KMS-11 (cell line): Measurements from ENCODE around the gene SPINT1.

Experiments used
- H2AFZ ChIP-seq: fragments of 200-600 bp; sonication (generic); 2 replicates; pipeline ENCODE4 v1.6.1; 2016; ENCODE audit warnings: antibody characterized with exemption, mixed run types, low read depth
- H3K27ac ChIP-seq: fragments of 200-600 bp; sonication (generic); 2 replicates; pipeline ENCODE4 v1.6.1; 2016; ENCODE audit warnings: mild to moderate bottlenecking, mixed run types
- H3K27me3 ChIP-seq: fragments of 200-600 bp; sonication (generic); 2 replicates; pipeline ENCODE4 v1.6.1; 2017; ENCODE audit warnings: mild to moderate bottlenecking, low read depth, mixed run types, moderate library complexity; ENCODE audit not compliant: insufficient read depth
- H3K36me3 ChIP-seq: fragments of 200-600 bp; sonication (generic); 2 replicates; pipeline ENCODE4 v1.6.1; 2017; ENCODE audit warnings: mild to moderate bottlenecking, mixed run types; ENCODE audit not compliant: insufficient read depth
- H3K4me1 ChIP-seq: fragments of 200-600 bp; sonication (generic); 2 replicates; pipeline ENCODE4 v1.6.1; 2016; ENCODE audit warnings: mild to moderate bottlenecking, low read depth, mixed run types; ENCODE audit not compliant: poor library complexity, severe bottlenecking
- H3K4me2 ChIP-seq: fragments of 200-600 bp; sonication (generic); 2 replicates; pipeline ENCODE4 v1.7.0; 2016; ENCODE audit warnings: mild to moderate bottlenecking, mixed run types
- H3K4me3 ChIP-seq: fragments of 200-600 bp; sonication (generic); IDR thresholded peaks from 2 replicates; pipeline ENCODE4 v1.6.1; 2017; ENCODE audit warnings: low read depth, low read length, mixed read lengths; ENCODE audit not compliant: insufficient read depth
- H3K79me2 ChIP-seq: fragments of 200-600 bp; sonication (generic); 2 replicates; pipeline ENCODE4 v1.6.1; 2016; ENCODE audit warnings: low read depth, mixed run types; ENCODE audit not compliant: insufficient read depth
- H3K9ac ChIP-seq: fragments of 200-600 bp; sonication (generic); 2 replicates; pipeline ENCODE4 v1.6.1; 2016; ENCODE audit warnings: mild to moderate bottlenecking, mixed run types
- H4K20me1 ChIP-seq: fragments of 200-600 bp; sonication (generic); 2 replicates; pipeline ENCODE4 v1.6.1; 2016; ENCODE audit warnings: mild to moderate bottlenecking, mixed run types; ENCODE audit not compliant: insufficient read depth
- CTCF ChIP-seq: fragments of 200-600 bp; sonication (generic); conservative IDR thresholded peaks from 2 replicates; pipeline ENCODE4 v1.6.1; 2017; ENCODE audit warnings: low read depth, mild to moderate bottlenecking, antibody characterized with exemption, low read length, moderate library complexity, mixed read lengths

The SPINT1 gene

GRCh38 chr15:40891810-40892446 lies 48.1 kb downstream of the SPINT1 start:
- Histone ChIP-seq H2AFZ (peak overlapping the region; percentile 7; the same call in 1 of the 2 replicates), H3K4me2 (peak overlapping the region; percentile 4; the same call in 1 of the 2 replicates), H3K4me3 (no peak overlapping the region), H3K27me3 (no peaks in the 10 kb centered on the region), H3K4me1 (peaks cover 25% of the 10 kb centered on the region), H4K20me1 (no peaks in the 10 kb centered on the region), H3K9ac (no peak overlapping the region), H3K27ac (no peak overlapping the region), H3K79me2 (peaks cover 7% of the 10 kb centered on the region; the same call in 1 of the 2 replicates), H3K36me3 (no peaks in the 10 kb centered on the region)
- TF ChIP-seq CTCF: peak; percentile 80

GRCh38 chr15:40892447-40893012 lies 48.7 kb downstream of the SPINT1 start:
- no peak overlapping the region for H3K4me2 ChIP-seq
- H3K9ac ChIP-seq: no peak overlapping the region
- H2AFZ ChIP-seq: no peak overlapping the region
- H3K27ac ChIP-seq: no peak overlapping the region
- H3K36me3 ChIP-seq: no peaks in the 10 kb centered on the region
- no peak overlapping the region for H3K4me3 ChIP-seq
- peaks cover 7% of the 10 kb centered on the region; the same call in 1 of the 2 replicates for H3K79me2 ChIP-seq
- peaks cover 25% of the 10 kb centered on the region for H3K4me1 ChIP-seq
- no peak for TF ChIP-seq CTCF
- H4K20me1 ChIP-seq: no peaks in the 10 kb centered on the region
- no peaks in the 10 kb centered on the region for H3K27me3 ChIP-seq

GRCh38 chr15:40893019-40893670 lies 49.3 kb downstream of the SPINT1 start:
- Histone ChIP-seq H3K27me3 (no peaks in the 10 kb centered on the region), H2AFZ (peak overlapping the region; percentile 98), H3K4me1 (peaks cover 25% of the 10 kb centered on the region), H4K20me1 (no peaks in the 10 kb centered on the region), H3K79me2 (peaks cover 7% of the 10 kb centered on the region; the same call in 1 of the 2 replicates), H3K4me2 (peak overlapping the region; percentile 74; the same call in 1 of the 2 replicates), H3K4me3 (no peak overlapping the region), H3K27ac (no peak overlapping the region), H3K36me3 (no peaks in the 10 kb centered on the region), H3K9ac (no peak overlapping the region)
- no peak for TF ChIP-seq CTCF

GRCh38 chr15:40893733-40894680 lies 50.2 kb downstream of the SPINT1 start, which contains the start of gene VPS18:
VPS18 (plus strand) TSS chr15:40894450; CDS start chr15:40894769, 319 bp downstream.
- H4K20me1 ChIP-seq: no peaks in the 10 kb centered on the region
- H3K4me3 ChIP-seq: no peak within 1 kb of the TSS
- peak within 1 kb of the TSS; percentile 18 for H3K27ac ChIP-seq
- peaks cover 7% of the 10 kb centered on the region; the same call in 1 of the 2 replicates for H3K79me2 ChIP-seq
- H2AFZ ChIP-seq: peak within 1 kb of the TSS; percentile 98
- H3K27me3 ChIP-seq: no peaks in the 10 kb centered on the region
- peak within 1 kb of the TSS; percentile 48; the same call in 1 of the 2 replicates for H3K9ac ChIP-seq
- H3K4me1 ChIP-seq: peaks cover 25% of the 10 kb centered on the region
- no peaks in the 10 kb centered on the region for H3K36me3 ChIP-seq
- H3K4me2 ChIP-seq: peak within 1 kb of the TSS; percentile 77
- peak; percentile 60 for TF ChIP-seq CTCF
